ENCODE measurements around the gene PDE4B. TPM values are rescaled to one million over a fixed set of nuclear protein-coding genes. Genes with fewer than 3 reads are reported as not detected.

PDE4B gene
- total and polyA plus RNA-seq, 9 of the 15 experiments (the other 6 are each of a cell fraction or from before 2014, with no cell fraction given): 0.09 TPM; not detected in 8

- 0% methylated on average over 4 of the region's 4 CpGs for WGBS (ENCODE audit: insufficient coverage, low coverage, missing lambda C conversion rate)
- H3K9ac ChIP-seq (ENCODE audit: insufficient read depth in 1 of 2, low read depth in 2 of 2, low read length in 2 of 2): no peak overlapping the region
- H3K4me2 ChIP-seq (ENCODE audit: insufficient read depth, low read length): no peak overlapping the region
- no peak overlapping the region for H2AFZ ChIP-seq (ENCODE audit: low read depth, low read length)
- DNase-seq (ENCODE audit: extremely low read depth in 1 of 4, low spot score in 3 of 4) (no peak), FAIRE-seq (no peak), ATAC-seq (no peak)
- H3K4me3 ChIP-seq: no peak overlapping the region
- H3K9me1 ChIP-seq (ENCODE audit: control insufficient read depth, insufficient read depth, low read length): no peaks in the 10 kb centered on the region
- H4K20me1 ChIP-seq (replicated peaks; ENCODE audit: control insufficient read depth, insufficient read depth, low read length): no peaks in the 10 kb centered on the region
- no peaks in the 10 kb centered on the region for H3K79me2 ChIP-seq (ENCODE audit: control insufficient read depth, insufficient read depth, low read length)
- no peaks in the 10 kb centered on the region for H3K27me3 ChIP-seq (ENCODE audit: control insufficient read depth in 2 of 2, insufficient read depth in 2 of 2, low read length in 2 of 2)
- no peaks in the 10 kb centered on the region for H3K9me3 ChIP-seq (replicated peaks; ENCODE audit: control insufficient read depth, insufficient read depth, low read depth, low read length)
- no peaks in the 10 kb centered on the region for H3K4me1 ChIP-seq (replicated peaks in 1 of 2; ENCODE audit: control insufficient read depth in 2 of 2, insufficient read depth in 2 of 2, low read length in 2 of 2)
- intact Hi-C loops (cut with micrococcal nuclease): no loop called here
- POLR2A ChIA-PET: no interaction called here
- CTCF ChIA-PET (ENCODE audit: low intra/inter-chr PET ratio): no interaction called here
- no peak overlapping the region for H3K27ac ChIP-seq (ENCODE audit: extremely low read depth, low read depth, low read length)
- no TSS peak for BruUV-seq (replicated peaks)
- in situ Hi-C loops (cut with MboI): loop anchor here (25.0 kb wide), 2 partner anchors 728 to 853 kb away; no protein-coding TSS in a partner anchor
- no peaks in the 10 kb centered on the region for H3K36me3 ChIP-seq (ENCODE audit: control insufficient read depth, insufficient read depth, low read length)
- TF ChIP-seq XRCC3 (IDR thresholded peaks at IDR 0.05) (no peak), ZFP1 (CRISPR knock-in tag; IDR thresholded peaks at IDR 0.05) (no peak), FOXK1 (CRISPR knock-in tag; IDR thresholded peaks at IDR 0.05; ENCODE audit: borderline replicate concordance) (no peak), KLF16 (IDR thresholded peaks at IDR 0.05) (no peak), ZNF609 (CRISPR knock-in tag; IDR thresholded peaks at IDR 0.05; ENCODE audit: borderline replicate concordance) (no peak), SMAD1 (IDR thresholded peaks at IDR 0.05; ENCODE audit: low read depth, low read length, partially characterized antibody) (no peak), ZNF212 (CRISPR knock-in tag; IDR thresholded peaks at IDR 0.05) (no peak), TSHZ1 (CRISPR knock-in tag; IDR thresholded peaks at IDR 0.05) (no peak), BCOR (IDR thresholded peaks at IDR 0.05) (no peak), CSDE1 (IDR thresholded peaks at IDR 0.05) (no peak), ZBTB34 (CRISPR knock-in tag; IDR thresholded peaks at IDR 0.05) (no peak)
These were observed 147.4 kb downstream of the PDE4B start for GRCh38 chr1:65940126-65940525.
